Anterior cingulate cortex (tissue), 58 donors: ENCODE results near the gene TMEM190.
"Not testable (repeated sequence)": the region's sequence is repeated elsewhere in the genome, so short reads cannot be mapped to it uniquely, and the experiment has no call there.

Experiments
- DNase-seq, 58 donors: peaks; one replicate each; lab custom pipeline; 2025; lab: John Stamatoyannopoulos, UW

The TMEM190 gene

GRCh38 chr19:55407800-55408532 lies 31.3 kb downstream of the TMEM190 start:
- DNase-seq, result peak; percentile 84 to 100 (median 98)

DNA sequence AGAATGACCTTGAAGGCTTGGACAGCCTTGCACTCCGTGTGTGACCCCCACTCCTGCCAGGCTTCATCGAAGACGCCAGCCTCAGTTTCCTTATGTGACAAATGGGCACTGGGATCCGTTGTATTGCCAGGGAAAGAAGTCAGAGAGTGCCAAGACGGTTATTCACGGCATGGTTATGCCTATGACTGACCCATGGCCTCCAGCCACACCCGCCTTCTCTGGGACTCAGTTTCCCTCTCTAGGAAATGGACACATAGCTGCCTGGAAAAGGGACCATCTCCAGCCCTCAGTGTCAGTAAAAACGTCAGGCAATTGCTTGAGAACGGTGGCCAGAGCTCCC lies 31.9 kb downstream of the TMEM190 start:
- no peak for DNase-seq

DNA sequence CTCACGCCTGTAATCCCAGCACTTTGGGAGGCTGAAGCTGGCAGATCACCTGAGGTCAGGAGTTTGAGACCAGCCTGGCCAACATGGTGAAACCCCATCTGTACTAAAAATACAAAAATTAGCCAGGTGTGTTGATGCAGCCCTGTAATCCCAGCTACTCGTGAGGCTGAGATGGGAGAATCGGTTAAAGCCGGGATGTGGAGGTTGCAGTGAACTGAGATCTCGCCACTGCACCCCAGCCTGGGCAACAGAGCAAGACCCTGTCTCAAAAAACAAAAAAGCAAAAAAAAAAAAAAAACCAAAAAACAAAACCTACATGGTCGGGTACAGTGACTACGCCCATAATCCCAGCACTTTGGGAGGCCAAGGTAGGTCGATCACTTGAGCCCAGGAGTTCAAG lies 32.6 kb downstream of the TMEM190 start:
- not testable (repeated sequence) for DNase-seq

- DNase-seq, result no peak
These were observed 33.5 kb downstream of the TMEM190 start for GRCh38 chr19:55410168-55410567.

DNA sequence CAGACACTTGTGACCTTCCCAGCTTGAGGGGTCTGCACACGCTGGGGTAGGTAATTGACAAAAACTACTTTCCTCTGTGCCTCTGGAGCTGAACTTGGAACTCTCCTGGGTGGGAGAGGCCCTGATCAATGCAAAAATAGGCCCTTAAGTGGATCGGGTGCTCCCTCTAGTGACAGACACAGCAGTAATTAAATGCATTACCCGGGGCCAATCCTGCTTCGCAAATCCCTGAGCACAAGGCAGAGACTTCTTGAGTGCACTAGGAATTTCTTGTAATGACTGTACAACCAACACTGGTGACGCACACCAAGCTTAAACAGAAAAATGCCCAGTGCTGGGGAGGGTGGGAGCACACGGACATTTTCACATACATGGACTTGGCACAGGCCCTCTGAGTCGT lies 41.6 kb downstream of the TMEM190 start:
- DNase-seq, result peak in 42 of 58 donors; percentile 7 to 76 (median 42)

- peak in 6 of 58 donors; percentile 9 to 50 (median 24) for DNase-seq
These were observed 42.5 kb downstream of the TMEM190 start for GRCh38 chr19:55419103-55419502.

- DNase-seq, result peak in 7 of 58 donors; percentile 16 to 50 (median 26)
These were observed 43.1 kb downstream of the TMEM190 start for GRCh38 chr19:55419624-55420236.

DNA sequence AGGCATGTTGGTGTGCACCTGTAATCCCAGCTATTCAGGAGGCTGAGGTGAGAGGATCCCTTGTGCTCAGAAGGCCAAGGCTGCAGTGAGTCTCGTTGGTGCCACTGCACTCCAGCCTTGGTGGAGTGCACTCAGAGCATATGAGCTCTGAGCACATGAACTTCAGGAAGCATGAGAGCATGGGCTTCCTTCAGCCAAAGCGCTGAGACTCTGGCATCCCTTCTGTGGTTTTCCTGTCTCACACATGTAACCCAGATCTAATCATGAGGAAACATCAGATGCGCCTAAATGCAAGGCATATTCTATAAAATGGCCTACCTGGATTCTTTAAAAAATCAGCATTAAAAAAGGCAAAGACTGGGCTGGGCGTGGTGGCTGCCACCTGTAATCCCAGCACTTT lies 44.7 kb downstream of the TMEM190 start:
- DNase-seq, result not testable (repeated sequence)

- peak in 3 of 58 donors; percentile 19 to 28 (median 19) for DNase-seq
These were observed 46.8 kb downstream of the TMEM190 start for GRCh38 chr19:55423225-55424005.

- DNase-seq, result no peak
These were observed 47.9 kb downstream of the TMEM190 start for GRCh38 chr19:55424518-55424917.

DNA sequence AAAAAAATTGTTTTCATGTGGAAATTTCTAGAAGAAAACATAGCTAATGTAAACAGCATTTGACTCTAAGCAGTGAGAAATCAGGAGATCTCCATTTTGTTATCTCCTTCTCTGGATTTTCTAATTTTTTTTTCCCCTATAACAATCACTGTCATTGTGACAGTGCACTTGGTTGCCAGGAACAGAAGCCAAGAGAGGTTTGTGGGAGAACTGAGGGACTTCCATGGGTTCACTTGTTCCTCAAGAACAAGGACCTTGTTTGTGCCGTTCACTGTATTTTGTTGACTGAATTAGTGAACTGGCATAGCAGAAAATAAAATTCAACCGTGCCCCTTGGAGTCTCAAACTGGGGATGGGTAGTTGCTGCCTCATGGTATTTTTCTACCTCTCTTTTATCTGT lies 49.4 kb downstream of the TMEM190 start:
- peak in 29 of 58 donors; percentile 8 to 90 (median 48) for DNase-seq
